Measurements from ENCODE around the gene TSC2. TPM values are rescaled to one million over a fixed set of nuclear protein-coding genes. Genes with fewer than 3 reads are reported as not detected.

The TSC2 gene
- total and polyA plus RNA-seq, 2 donors = 50.2 to 55.9 TPM

- no peaks in the 10 kb centered on the region for H3K4me1 ChIP-seq (ENCODE audit: insufficient read depth)
- H3K4me3 ChIP-seq (ENCODE audit: low read depth, low read length) = no peak overlapping the region
- WGBS = 96% methylated on average over 17 of the region's 17 CpGs
- no peak overlapping the region for H3K27ac ChIP-seq (ENCODE audit: low read depth)
- peaks cover 2% of the 10 kb centered on the region for H3K36me3 ChIP-seq (ENCODE audit: insufficient read depth)
- DNase-seq (ENCODE audit: extremely low spot score) = no peak
These were observed 6.1 kb downstream of the TSC2 start for GRCh38 chr16:2053897-2054296.

- 85% methylated on average over 29 of the region's 29 CpGs for WGBS
- peaks cover 2% of the 10 kb centered on the region for H3K36me3 ChIP-seq (ENCODE audit: insufficient read depth)
These were observed 6.9 kb downstream of the TSC2 start for GRCh38 chr16:2054543-2055245.

GRCh38 chr16:2056077-2056476, 8.3 kb downstream of the TSC2 start:
- Histone ChIP-seq H3K36me3 (ENCODE audit: insufficient read depth) (peaks cover 5% of the 10 kb centered on the region), H3K4me1 (ENCODE audit: insufficient read depth) (no peaks in the 10 kb centered on the region), H3K4me3 (ENCODE audit: low read depth, low read length) (no peak overlapping the region), H3K27ac (ENCODE audit: low read depth) (no peak overlapping the region)
- DNase-seq (ENCODE audit: extremely low spot score) = no peak
- WGBS = 67% methylated on average over 15 of the region's 15 CpGs

More at GRCh38 chr16:2054543-2055245, 6.9 kb downstream of the TSC2 start:
- no peak overlapping the region for H3K4me3 ChIP-seq (ENCODE audit: low read depth, low read length)
- H3K27ac ChIP-seq (ENCODE audit: low read depth) = no peak overlapping the region
- no peak for DNase-seq (ENCODE audit: extremely low spot score)
- no peaks in the 10 kb centered on the region for H3K4me1 ChIP-seq (ENCODE audit: insufficient read depth)

- no peaks in the 10 kb centered on the region for H3K4me1 ChIP-seq (ENCODE audit: insufficient read depth)
- no peak for DNase-seq (ENCODE audit: extremely low spot score)
- H3K4me3 ChIP-seq (ENCODE audit: low read depth, low read length) = no peak overlapping the region
- 87% methylated on average over 19 of the region's 19 CpGs for WGBS
- peaks cover 5% of the 10 kb centered on the region for H3K36me3 ChIP-seq (ENCODE audit: insufficient read depth)
- no peak overlapping the region for H3K27ac ChIP-seq (ENCODE audit: low read depth)
These were observed 9.1 kb downstream of the TSC2 start for GRCh38 chr16:2056681-2057407.

- H3K4me1 ChIP-seq (ENCODE audit: insufficient read depth) = no peaks in the 10 kb centered on the region
- peaks cover 5% of the 10 kb centered on the region for H3K36me3 ChIP-seq (ENCODE audit: insufficient read depth)
- no peak for DNase-seq (ENCODE audit: extremely low spot score)
- WGBS = 88% methylated on average over 10 of the region's 10 CpGs
- no peak overlapping the region for H3K4me3 ChIP-seq (ENCODE audit: low read depth, low read length)
- no peak overlapping the region for H3K27ac ChIP-seq (ENCODE audit: low read depth)
These were observed 9.7 kb downstream of the TSC2 start for GRCh38 chr16:2057438-2057837.

- Histone ChIP-seq H3K4me3 (ENCODE audit: low read depth, low read length) (no peak overlapping the region), H3K4me1 (ENCODE audit: insufficient read depth) (no peaks in the 10 kb centered on the region), H3K36me3 (ENCODE audit: insufficient read depth) (peaks cover 5% of the 10 kb centered on the region), H3K27ac (ENCODE audit: low read depth) (no peak overlapping the region)
- no peak for DNase-seq (ENCODE audit: extremely low spot score)
- WGBS = 84% methylated on average over 13 of the region's 13 CpGs
These were observed 10.6 kb downstream of the TSC2 start for GRCh38 chr16:2058420-2058819.

- 96% methylated on average over 10 of the region's 10 CpGs for WGBS
- Histone ChIP-seq H3K4me1 (ENCODE audit: insufficient read depth) (no peaks in the 10 kb centered on the region), H3K4me3 (ENCODE audit: low read depth, low read length) (no peak overlapping the region), H3K36me3 (ENCODE audit: insufficient read depth) (peaks cover 6% of the 10 kb centered on the region), H3K27ac (ENCODE audit: low read depth) (no peak overlapping the region)
- DNase-seq (ENCODE audit: extremely low spot score) = no peak
These were observed 11.1 kb downstream of the TSC2 start for GRCh38 chr16:2058872-2059271.

- H3K4me3 ChIP-seq (ENCODE audit: low read depth, low read length) = no peak overlapping the region
- 88% methylated on average over 17 of the region's 17 CpGs for WGBS
- H3K4me1 ChIP-seq (ENCODE audit: insufficient read depth) = no peaks in the 10 kb centered on the region
- peaks cover 9% of the 10 kb centered on the region for H3K36me3 ChIP-seq (ENCODE audit: insufficient read depth)
- no peak overlapping the region for H3K27ac ChIP-seq (ENCODE audit: low read depth)
- DNase-seq (ENCODE audit: extremely low spot score) = no peak
These were observed 12.6 kb downstream of the TSC2 start for GRCh38 chr16:2060346-2060745.

GRCh38 chr16:2061023-2061422, 13.2 kb downstream of the TSC2 start:
- no peak overlapping the region for H3K27ac ChIP-seq (ENCODE audit: low read depth)
- no peaks in the 10 kb centered on the region for H3K4me1 ChIP-seq (ENCODE audit: insufficient read depth)
- H3K4me3 ChIP-seq (ENCODE audit: low read depth, low read length) = no peak overlapping the region
- 95% methylated on average over 18 of the region's 18 CpGs for WGBS
- peaks cover 9% of the 10 kb centered on the region for H3K36me3 ChIP-seq (ENCODE audit: insufficient read depth)
- no peak for DNase-seq (ENCODE audit: extremely low spot score)

GRCh38 chr16:2061526-2061925, 13.7 kb downstream of the TSC2 start:
- Histone ChIP-seq H3K27ac (ENCODE audit: low read depth) (no peak overlapping the region), H3K4me1 (ENCODE audit: insufficient read depth) (no peaks in the 10 kb centered on the region), H3K36me3 (ENCODE audit: insufficient read depth) (peaks cover 9% of the 10 kb centered on the region), H3K4me3 (ENCODE audit: low read depth, low read length) (no peak overlapping the region)
- WGBS = 93% methylated on average over 13 of the region's 13 CpGs
- DNase-seq (ENCODE audit: extremely low spot score) = no peak

- H3K4me3 ChIP-seq (ENCODE audit: low read depth, low read length) = no peak overlapping the region
- H3K36me3 ChIP-seq (ENCODE audit: insufficient read depth) = peaks cover 9% of the 10 kb centered on the region
- DNase-seq (ENCODE audit: extremely low spot score) = no peak
- 94% methylated on average over 28 of the region's 28 CpGs for WGBS
- H3K27ac ChIP-seq (ENCODE audit: low read depth) = no peak overlapping the region
- no peaks in the 10 kb centered on the region for H3K4me1 ChIP-seq (ENCODE audit: insufficient read depth)
These were observed 15.0 kb downstream of the TSC2 start for GRCh38 chr16:2062801-2063200.

- Histone ChIP-seq H3K27ac (ENCODE audit: low read depth) (no peak overlapping the region), H3K4me3 (ENCODE audit: low read depth, low read length) (no peak overlapping the region), H3K36me3 (ENCODE audit: insufficient read depth) (peaks cover 9% of the 10 kb centered on the region), H3K4me1 (ENCODE audit: insufficient read depth) (no peaks in the 10 kb centered on the region)
- DNase-seq (ENCODE audit: extremely low spot score) = no peak
- WGBS = 93% methylated on average over 25 of the region's 25 CpGs
These were observed 16.1 kb downstream of the TSC2 start for GRCh38 chr16:2063861-2064260.

- DNase-seq (ENCODE audit: extremely low spot score) = no peak
- WGBS = 91% methylated on average over 16 of the region's 16 CpGs
- H3K4me1 ChIP-seq (ENCODE audit: insufficient read depth) = no peaks in the 10 kb centered on the region
- H3K36me3 ChIP-seq (ENCODE audit: insufficient read depth) = peaks cover 9% of the 10 kb centered on the region
- no peak overlapping the region for H3K27ac ChIP-seq (ENCODE audit: low read depth)
- H3K4me3 ChIP-seq (ENCODE audit: low read depth, low read length) = no peak overlapping the region
These were observed 16.7 kb downstream of the TSC2 start for GRCh38 chr16:2064368-2064945.

- H3K36me3 ChIP-seq (ENCODE audit: insufficient read depth) = peaks cover 6% of the 10 kb centered on the region
- no peak overlapping the region for H3K4me3 ChIP-seq (ENCODE audit: low read depth, low read length)
- no peak for DNase-seq (ENCODE audit: extremely low spot score)
- no peak overlapping the region for H3K27ac ChIP-seq (ENCODE audit: low read depth)
- 97% methylated on average over 11 of the region's 11 CpGs for WGBS
- H3K4me1 ChIP-seq (ENCODE audit: insufficient read depth) = no peaks in the 10 kb centered on the region
These were observed 18.4 kb downstream of the TSC2 start for GRCh38 chr16:2066139-2066538.

All from urinary bladder (tissue), 4 donors.